OCI-LY3 (cell line): ENCODE data around the gene IDH3G.

Experiments
- H2AFZ ChIP-seq: fragments of 200-600, 300-600 bp; shearing (Covaris generic); 2 replicates; pipeline ENCODE4 v1.6.0; 2014; ENCODE audit warnings: antibody characterized with exemption, low read depth, low read length
- H3K27ac ChIP-seq: fragments of 200-600, 300-600 bp; sonication (generic); 2 replicates; pipeline ENCODE4 v1.5.1; 2014; ENCODE audit warnings: mild to moderate bottlenecking, low read length, moderate library complexity, mixed read lengths
- H3K27me3 ChIP-seq: fragments of 200-600, 300-600 bp; sonication (generic); 2 replicates; pipeline ENCODE4 v1.6.1; 2014; ENCODE audit warnings: low read depth, low read length, mixed read lengths
- H3K36me3 ChIP-seq: fragments of 200-600, 300-600 bp; sonication (generic); replicated peaks from 2 replicates; pipeline ENCODE3; 2014; ENCODE audit warnings: low read depth, low read length, mixed read lengths
- H3K4me1 ChIP-seq: fragments of 300-600, 200-600 bp; sonication (generic); 2 replicates; pipeline ENCODE4 v1.6.1; 2014; ENCODE audit warnings: low read length, mixed read lengths
- H3K4me2 ChIP-seq: fragments of 200-600, 300-600 bp; sonication (generic); 2 replicates; pipeline ENCODE4 v1.6.1; 2014; ENCODE audit warnings: low read length, mixed read lengths
- H3K4me3 ChIP-seq: fragments of 300-600, 200-600 bp; sonication (generic); 2 replicates; pipeline ENCODE4 v1.5.1; 2014; ENCODE audit warnings: antibody characterized with exemption, mild to moderate bottlenecking, low read length, moderate library complexity
- H3K79me2 ChIP-seq: fragments of 300-600, 200-600 bp; shearing (Covaris generic); 2 replicates; pipeline ENCODE4 v1.6.1; 2014; ENCODE audit warnings: mild to moderate bottlenecking, low read length, mixed read lengths
- H3K9ac ChIP-seq: fragments of 300-600, 200-600 bp; shearing (Covaris generic); 2 replicates; pipeline ENCODE4 v1.6.0; 2014; ENCODE audit warnings: mild to moderate bottlenecking, low read length, moderate library complexity
- H3K9me3 ChIP-seq: fragments of 200-600, 300-600 bp; shearing (Covaris generic); 2 replicates; pipeline ENCODE4 v1.6.1; 2014; ENCODE audit warnings: low read length, mixed read lengths; ENCODE audit not compliant: insufficient read depth
- H4K20me1 ChIP-seq: fragments of 200-600, 300-600 bp; sonication (generic); 2 replicates; pipeline ENCODE4 v1.6.1; 2016; ENCODE audit warnings: low read length, mixed read lengths; ENCODE audit not compliant: insufficient read depth
- EZH2phosphoT487 ChIP-seq: fragments of 200-600 bp; shearing (Covaris generic); IDR thresholded peaks from 2 replicates; pipeline ENCODE4 v1.6.1; 2018; ENCODE audit warnings: antibody characterized with exemption, mixed run types, low read depth
- TF ChIP-seq, protein P1 (sequence below): fragments of 200-600, 300-600 bp; sonication (generic); IDR thresholded peaks from 2 replicates; pipeline ENCODE4 v1.5.1; 2014; ENCODE audit warnings: antibody characterized with exemption, low read length, low read depth

IDH3G gene

DNA sequence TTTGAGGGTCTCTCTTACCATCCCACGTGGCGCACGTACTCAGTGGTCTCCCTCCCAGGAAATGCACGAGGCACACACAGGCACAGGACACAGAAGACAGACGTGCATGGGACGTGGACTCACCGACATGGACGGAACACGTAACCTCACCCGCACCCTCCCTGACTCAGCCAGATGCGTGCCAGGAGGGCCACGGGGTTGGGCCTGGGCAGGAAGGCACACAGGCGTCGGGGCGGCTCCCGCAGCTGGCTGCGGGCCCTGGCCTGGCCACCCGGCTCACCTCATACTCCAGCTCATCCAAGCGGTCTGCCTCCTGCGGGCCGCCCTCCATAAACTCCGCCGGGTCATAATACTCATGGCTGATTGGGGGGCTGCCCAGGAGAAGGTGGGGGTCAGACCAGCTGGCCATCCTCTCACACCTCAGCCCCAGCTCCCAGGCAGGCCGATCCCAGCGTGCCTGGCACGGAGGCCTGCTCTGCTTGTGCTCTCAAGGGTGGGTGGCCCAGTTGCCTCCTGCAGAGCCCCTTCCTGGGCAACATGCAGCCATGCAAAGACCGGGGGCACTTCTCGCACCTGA is 12.9 kb upstream of the IDH3G start:
- Histone ChIP-seq H3K4me1 (no peaks in the 10 kb centered on the region), H3K9ac (no peak overlapping the region), H3K4me3 (no peak overlapping the region), H3K79me2 (no peaks in the 10 kb centered on the region), H3K9me3 (no peaks in the 10 kb centered on the region), H3K27ac (no peak overlapping the region), H3K27me3 (0 out of 2 replicates have a peak, but pooled peaks cover 6% of the 10 kb centered on the region), H3K36me3 (no peaks in the 10 kb centered on the region), H3K4me2 (no peak overlapping the region), H2AFZ (no peak overlapping the region), H4K20me1 (no peaks in the 10 kb centered on the region)
- TF ChIP-seq EZH2phosphoT487, result no peak
- TF ChIP-seq, protein P1, sequence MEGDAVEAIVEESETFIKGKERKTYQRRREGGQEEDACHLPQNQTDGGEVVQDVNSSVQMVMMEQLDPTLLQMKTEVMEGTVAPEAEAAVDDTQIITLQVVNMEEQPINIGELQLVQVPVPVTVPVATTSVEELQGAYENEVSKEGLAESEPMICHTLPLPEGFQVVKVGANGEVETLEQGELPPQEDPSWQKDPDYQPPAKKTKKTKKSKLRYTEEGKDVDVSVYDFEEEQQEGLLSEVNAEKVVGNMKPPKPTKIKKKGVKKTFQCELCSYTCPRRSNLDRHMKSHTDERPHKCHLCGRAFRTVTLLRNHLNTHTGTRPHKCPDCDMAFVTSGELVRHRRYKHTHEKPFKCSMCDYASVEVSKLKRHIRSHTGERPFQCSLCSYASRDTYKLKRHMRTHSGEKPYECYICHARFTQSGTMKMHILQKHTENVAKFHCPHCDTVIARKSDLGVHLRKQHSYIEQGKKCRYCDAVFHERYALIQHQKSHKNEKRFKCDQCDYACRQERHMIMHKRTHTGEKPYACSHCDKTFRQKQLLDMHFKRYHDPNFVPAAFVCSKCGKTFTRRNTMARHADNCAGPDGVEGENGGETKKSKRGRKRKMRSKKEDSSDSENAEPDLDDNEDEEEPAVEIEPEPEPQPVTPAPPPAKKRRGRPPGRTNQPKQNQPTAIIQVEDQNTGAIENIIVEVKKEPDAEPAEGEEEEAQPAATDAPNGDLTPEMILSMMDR, result no peak

DNA sequence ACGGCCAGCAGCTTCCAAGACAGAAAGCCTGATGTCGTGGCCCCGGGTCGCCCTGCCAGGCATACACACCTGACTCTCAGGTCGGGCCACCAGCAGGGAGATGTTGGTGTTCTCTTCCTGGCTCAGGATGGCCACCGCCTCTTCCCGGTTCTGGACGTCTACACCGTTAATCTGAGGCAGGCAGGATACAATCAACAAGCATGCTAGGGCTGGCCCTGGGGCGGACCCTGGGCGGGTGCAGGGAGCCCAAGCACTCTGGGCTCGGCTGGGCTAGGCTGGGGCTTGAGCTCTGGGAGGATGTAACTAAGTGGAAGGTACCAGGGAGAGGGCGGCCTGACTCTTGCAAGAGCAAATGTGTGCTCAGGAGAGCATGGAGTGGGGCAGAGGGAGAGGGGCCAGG is 11.3 kb upstream of the IDH3G start:
- H4K20me1 ChIP-seq, result no peaks in the 10 kb centered on the region
- no peaks in the 10 kb centered on the region for H3K27me3 ChIP-seq
- H3K27ac ChIP-seq, result no peak overlapping the region
- no peaks in the 10 kb centered on the region for H3K9me3 ChIP-seq
- TF ChIP-seq, protein P1, result no peak
- no peak for TF ChIP-seq EZH2phosphoT487
- no peaks in the 10 kb centered on the region for H3K36me3 ChIP-seq
- no peak overlapping the region for H3K9ac ChIP-seq
- H3K4me2 ChIP-seq, result no peak overlapping the region
- no peaks in the 10 kb centered on the region for H3K79me2 ChIP-seq
- H2AFZ ChIP-seq, result no peak overlapping the region
- H3K4me1 ChIP-seq, result no peaks in the 10 kb centered on the region
- H3K4me3 ChIP-seq, result no peak overlapping the region

DNA sequence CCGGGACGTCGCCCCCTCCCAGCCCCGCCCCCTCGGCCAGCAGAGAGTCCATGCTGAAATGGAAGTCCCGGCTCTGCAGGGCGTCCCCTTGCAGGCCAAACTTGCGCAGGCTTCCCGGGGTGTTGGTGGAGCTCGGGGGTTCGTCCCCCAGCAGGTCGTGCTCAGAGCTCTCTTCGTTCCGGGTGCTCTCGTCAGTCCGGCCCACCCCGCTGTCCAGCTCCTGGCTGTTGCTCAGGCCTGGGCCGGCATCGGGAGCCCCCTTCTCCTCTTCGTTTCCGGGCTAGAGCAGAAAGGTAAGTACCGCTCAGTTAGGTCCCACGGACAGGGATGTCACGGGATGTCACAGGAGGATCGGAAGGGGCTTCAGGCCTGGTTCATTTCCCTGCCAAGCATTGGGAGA is 10.4 kb upstream of the IDH3G start:
- Histone ChIP-seq H3K9me3 (no peaks in the 10 kb centered on the region), H3K4me3 (no peak overlapping the region), H3K4me2 (no peak overlapping the region)

DNA sequence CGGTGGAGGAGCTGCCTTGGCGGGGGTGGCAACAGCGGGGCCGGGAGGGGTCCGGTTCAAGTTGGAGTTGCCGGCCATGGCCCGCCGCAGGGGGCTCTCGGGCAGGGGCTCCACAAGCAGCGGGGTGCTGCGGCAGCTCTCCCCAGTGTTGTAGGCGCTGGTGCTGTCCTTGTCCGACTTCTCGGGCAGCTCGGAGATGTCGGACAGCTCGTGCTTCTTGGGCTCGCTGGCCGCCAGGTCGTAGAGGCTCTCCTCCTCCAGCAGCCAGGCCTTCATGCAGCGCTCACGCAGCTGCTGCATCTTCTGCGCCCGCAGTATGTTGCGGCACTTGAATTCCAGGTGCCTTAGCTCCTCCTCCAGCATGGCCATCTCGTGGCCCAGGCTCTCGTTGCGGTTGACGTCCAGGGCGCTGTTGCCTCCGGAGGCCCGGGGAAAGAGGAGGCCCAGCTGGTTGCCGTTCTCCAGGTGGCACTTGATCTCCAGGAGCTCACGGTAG is 10.0 kb upstream of the IDH3G start:
- H3K27me3 ChIP-seq, result no peaks in the 10 kb centered on the region
- no peak overlapping the region for H2AFZ ChIP-seq
- no peaks in the 10 kb centered on the region for H3K4me1 ChIP-seq
- no peaks in the 10 kb centered on the region for H3K79me2 ChIP-seq
- H3K4me3 ChIP-seq, result no peak overlapping the region
- H3K27ac ChIP-seq, result no peak overlapping the region
- H3K9ac ChIP-seq, result no peak overlapping the region
- no peak overlapping the region for H3K4me2 ChIP-seq
- TF ChIP-seq EZH2phosphoT487, result no peak
- TF ChIP-seq, protein P1, result no peak
- no peaks in the 10 kb centered on the region for H3K36me3 ChIP-seq
- H4K20me1 ChIP-seq, result no peaks in the 10 kb centered on the region
- H3K9me3 ChIP-seq, result no peaks in the 10 kb centered on the region

More for the DNA sequence above, 10.4 kb upstream of the IDH3G start:
- no peaks in the 10 kb centered on the region for H3K79me2 ChIP-seq
- no peaks in the 10 kb centered on the region for H3K36me3 ChIP-seq
- no peaks in the 10 kb centered on the region for H3K27me3 ChIP-seq
- H2AFZ ChIP-seq, result no peak overlapping the region
- no peak overlapping the region for H3K27ac ChIP-seq
- H3K4me1 ChIP-seq, result no peaks in the 10 kb centered on the region
- no peaks in the 10 kb centered on the region for H4K20me1 ChIP-seq
- no peak overlapping the region for H3K9ac ChIP-seq
- TF ChIP-seq, protein P1, result no peak
